Measurements from ENCODE around the gene ATAD3B. TPM values are rescaled to one million over a fixed set of nuclear protein-coding genes. Genes with fewer than 3 reads are reported as not detected.

The ATAD3B gene
- total RNA-seq, 1 experiment from 2014 or later, result 63.6 TPM

DNA sequence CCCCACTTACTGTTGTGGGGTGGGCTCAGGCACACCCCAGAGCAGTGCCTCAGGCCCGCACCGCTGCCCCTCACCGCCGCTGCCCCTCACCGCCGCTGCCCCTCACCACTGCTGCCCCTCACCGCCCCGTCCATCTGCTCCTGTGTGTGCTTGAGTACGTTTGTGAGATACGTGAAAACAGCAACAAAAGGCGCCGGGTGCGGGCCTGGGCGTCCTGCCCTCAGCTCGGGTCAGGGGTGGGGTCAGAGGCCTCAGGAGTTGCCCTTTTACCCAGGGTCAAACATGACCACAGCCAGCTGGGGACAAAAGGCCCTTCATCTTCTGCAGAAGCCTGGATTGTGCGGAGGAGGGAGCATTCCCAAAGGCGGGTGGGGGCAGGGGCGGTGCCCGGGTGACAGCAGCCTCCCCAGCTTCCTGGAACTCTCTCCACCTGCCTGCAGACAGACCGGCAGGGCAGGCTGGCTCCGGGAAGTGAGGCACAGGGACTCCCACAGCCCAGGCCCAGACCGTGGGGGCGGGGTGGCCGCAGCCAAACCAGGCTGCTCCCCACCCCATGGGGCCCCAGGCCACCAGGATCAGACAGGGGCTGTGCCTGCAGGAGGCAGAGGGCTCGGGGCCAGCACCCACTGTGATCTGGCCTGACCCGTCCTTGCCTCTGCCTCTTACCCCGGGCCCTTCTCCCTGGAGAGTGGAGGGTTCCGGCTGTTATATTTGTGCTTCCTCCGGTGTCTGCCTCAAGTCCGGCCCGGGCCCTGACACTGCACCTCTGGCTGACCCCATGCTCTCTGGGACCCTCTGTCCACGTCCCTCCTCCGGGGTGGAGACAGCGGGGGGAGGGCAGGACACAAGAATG, 38.4 kb upstream of the ATAD3B start:
- peaks cover 6% of the 10 kb centered on the region; the same call in 1 of the 2 replicates for H3K27me3 Mint-ChIP-seq (ENCODE audit: low read depth)
- H3K4me3 Mint-ChIP-seq, result peak overlapping the region; percentile 31; the same call in 1 of the 2 replicates
- H3K27ac Mint-ChIP-seq, result no peak overlapping the region; the same call in 1 of the 2 replicates
- peaks cover 32% of the 10 kb centered on the region for H3K4me1 Mint-ChIP-seq
- ATAC-seq (peak; percentile 38), DNase-seq (ENCODE audit: low spot score) (peak; percentile 71)
- no peaks in the 10 kb centered on the region for H3K9me3 Mint-ChIP-seq
- no peaks in the 10 kb centered on the region for H3K36me3 Mint-ChIP-seq
- ChIA-PET POLR2A (interaction anchor here (0.6 to 2.5 kb wide), 8 partner anchors 8 to 77 kb away, joined by 3 to 7 read pairs (median 6); partner anchors contain the start of genes AURKAIP1, CCNL2 and MRPL20), CTCF (interaction anchor here (0.5 to 2.1 kb wide), 10 partner anchors 13 to 81 kb away, joined by 3 to 11 read pairs (median 5); partner anchors contain the start of genes ANKRD65, AURKAIP1, CCNL2 and MRPL20)
- TF ChIP-seq ZNF396 (CRISPR knock-in tag; IDR thresholded peaks at IDR 0.05; ENCODE audit: borderline replicate concordance) (no peak), SMAD3 (CRISPR knock-in tag; IDR thresholded peaks at IDR 0.05; ENCODE audit: borderline replicate concordance) (no peak), ATF1 (CRISPR knock-in tag; IDR thresholded peaks at IDR 0.05) (0 out of 2 replicates have a peak, but pooled peaks have one; percentile 39), TEAD4 (CRISPR knock-in tag; IDR thresholded peaks at IDR 0.05) (no peak), GRHL2 (CRISPR knock-in tag; IDR thresholded peaks at IDR 0.05; ENCODE audit: insufficient replicate concordance, severe bottlenecking) (no peak), ZNF121 (CRISPR knock-in tag; IDR thresholded peaks at IDR 0.05) (no peak), IRF2 (CRISPR knock-in tag; IDR thresholded peaks at IDR 0.05; ENCODE audit: borderline replicate concordance, low read depth) (no peak), GTF2I (CRISPR knock-in tag; conservative IDR thresholded peaks at IDR 0.05) (no peak), TEAD1 (CRISPR knock-in tag; IDR thresholded peaks at IDR 0.05) (peak; percentile 76; the same call in 1 of the 2 replicates), JAZF1 (CRISPR knock-in tag; IDR thresholded peaks at IDR 0.05) (no peak), TCF7 (CRISPR knock-in tag; IDR thresholded peaks at IDR 0.05; ENCODE audit: low read depth) (no peak), ZNF317 (CRISPR knock-in tag; IDR thresholded peaks at IDR 0.05; ENCODE audit: borderline replicate concordance, low read depth) (no peak), ERG (CRISPR knock-in tag; IDR thresholded peaks at IDR 0.05) (no peak), E2F1 (CRISPR knock-in tag; IDR thresholded peaks at IDR 0.05) (no peak), GABPB1 (CRISPR knock-in tag; IDR thresholded peaks at IDR 0.05) (peak; percentile 76), ETV6 (CRISPR knock-in tag; IDR thresholded peaks at IDR 0.05) (no peak), MXD4 (CRISPR knock-in tag; IDR thresholded peaks at IDR 0.05; ENCODE audit: borderline replicate concordance) (no peak), ZNF219 (CRISPR knock-in tag; IDR thresholded peaks at IDR 0.05; ENCODE audit: borderline replicate concordance) (no peak), PREB (CRISPR knock-in tag; IDR thresholded peaks at IDR 0.05; ENCODE audit: borderline replicate concordance) (no peak), SMAD4 (CRISPR knock-in tag; IDR thresholded peaks at IDR 0.05) (no peak), OVOL2 (CRISPR knock-in tag; IDR thresholded peaks at IDR 0.05; ENCODE audit: borderline replicate concordance) (no peak)
- TF ChIP-seq, protein P1, sequence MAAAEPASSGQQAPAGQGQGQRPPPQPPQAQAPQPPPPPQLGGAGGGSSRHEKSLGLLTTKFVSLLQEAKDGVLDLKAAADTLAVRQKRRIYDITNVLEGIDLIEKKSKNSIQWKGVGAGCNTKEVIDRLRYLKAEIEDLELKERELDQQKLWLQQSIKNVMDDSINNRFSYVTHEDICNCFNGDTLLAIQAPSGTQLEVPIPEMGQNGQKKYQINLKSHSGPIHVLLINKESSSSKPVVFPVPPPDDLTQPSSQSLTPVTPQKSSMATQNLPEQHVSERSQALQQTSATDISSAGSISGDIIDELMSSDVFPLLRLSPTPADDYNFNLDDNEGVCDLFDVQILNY (CRISPR knock-in tag; IDR thresholded peaks at IDR 0.05), result 0 out of 2 replicates have a peak, but pooled peaks have one; percentile 22
- TF ChIP-seq, protein P2, sequence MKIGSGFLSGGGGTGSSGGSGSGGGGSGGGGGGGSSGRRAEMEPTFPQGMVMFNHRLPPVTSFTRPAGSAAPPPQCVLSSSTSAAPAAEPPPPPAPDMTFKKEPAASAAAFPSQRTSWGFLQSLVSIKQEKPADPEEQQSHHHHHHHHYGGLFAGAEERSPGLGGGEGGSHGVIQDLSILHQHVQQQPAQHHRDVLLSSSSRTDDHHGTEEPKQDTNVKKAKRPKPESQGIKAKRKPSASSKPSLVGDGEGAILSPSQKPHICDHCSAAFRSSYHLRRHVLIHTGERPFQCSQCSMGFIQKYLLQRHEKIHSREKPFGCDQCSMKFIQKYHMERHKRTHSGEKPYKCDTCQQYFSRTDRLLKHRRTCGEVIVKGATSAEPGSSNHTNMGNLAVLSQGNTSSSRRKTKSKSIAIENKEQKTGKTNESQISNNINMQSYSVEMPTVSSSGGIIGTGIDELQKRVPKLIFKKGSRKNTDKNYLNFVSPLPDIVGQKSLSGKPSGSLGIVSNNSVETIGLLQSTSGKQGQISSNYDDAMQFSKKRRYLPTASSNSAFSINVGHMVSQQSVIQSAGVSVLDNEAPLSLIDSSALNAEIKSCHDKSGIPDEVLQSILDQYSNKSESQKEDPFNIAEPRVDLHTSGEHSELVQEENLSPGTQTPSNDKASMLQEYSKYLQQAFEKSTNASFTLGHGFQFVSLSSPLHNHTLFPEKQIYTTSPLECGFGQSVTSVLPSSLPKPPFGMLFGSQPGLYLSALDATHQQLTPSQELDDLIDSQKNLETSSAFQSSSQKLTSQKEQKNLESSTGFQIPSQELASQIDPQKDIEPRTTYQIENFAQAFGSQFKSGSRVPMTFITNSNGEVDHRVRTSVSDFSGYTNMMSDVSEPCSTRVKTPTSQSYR (CRISPR knock-in tag; IDR thresholded peaks at IDR 0.05), result peak; percentile 57; the same call in 1 of the 2 replicates
- TF ChIP-seq, protein P3, sequence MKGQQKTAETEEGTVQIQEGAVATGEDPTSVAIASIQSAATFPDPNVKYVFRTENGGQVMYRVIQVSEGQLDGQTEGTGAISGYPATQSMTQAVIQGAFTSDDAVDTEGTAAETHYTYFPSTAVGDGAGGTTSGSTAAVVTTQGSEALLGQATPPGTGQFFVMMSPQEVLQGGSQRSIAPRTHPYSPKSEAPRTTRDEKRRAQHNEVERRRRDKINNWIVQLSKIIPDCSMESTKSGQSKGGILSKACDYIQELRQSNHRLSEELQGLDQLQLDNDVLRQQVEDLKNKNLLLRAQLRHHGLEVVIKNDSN (CRISPR knock-in tag; IDR thresholded peaks at IDR 0.05), result no peak
- TF ChIP-seq, protein P4, sequence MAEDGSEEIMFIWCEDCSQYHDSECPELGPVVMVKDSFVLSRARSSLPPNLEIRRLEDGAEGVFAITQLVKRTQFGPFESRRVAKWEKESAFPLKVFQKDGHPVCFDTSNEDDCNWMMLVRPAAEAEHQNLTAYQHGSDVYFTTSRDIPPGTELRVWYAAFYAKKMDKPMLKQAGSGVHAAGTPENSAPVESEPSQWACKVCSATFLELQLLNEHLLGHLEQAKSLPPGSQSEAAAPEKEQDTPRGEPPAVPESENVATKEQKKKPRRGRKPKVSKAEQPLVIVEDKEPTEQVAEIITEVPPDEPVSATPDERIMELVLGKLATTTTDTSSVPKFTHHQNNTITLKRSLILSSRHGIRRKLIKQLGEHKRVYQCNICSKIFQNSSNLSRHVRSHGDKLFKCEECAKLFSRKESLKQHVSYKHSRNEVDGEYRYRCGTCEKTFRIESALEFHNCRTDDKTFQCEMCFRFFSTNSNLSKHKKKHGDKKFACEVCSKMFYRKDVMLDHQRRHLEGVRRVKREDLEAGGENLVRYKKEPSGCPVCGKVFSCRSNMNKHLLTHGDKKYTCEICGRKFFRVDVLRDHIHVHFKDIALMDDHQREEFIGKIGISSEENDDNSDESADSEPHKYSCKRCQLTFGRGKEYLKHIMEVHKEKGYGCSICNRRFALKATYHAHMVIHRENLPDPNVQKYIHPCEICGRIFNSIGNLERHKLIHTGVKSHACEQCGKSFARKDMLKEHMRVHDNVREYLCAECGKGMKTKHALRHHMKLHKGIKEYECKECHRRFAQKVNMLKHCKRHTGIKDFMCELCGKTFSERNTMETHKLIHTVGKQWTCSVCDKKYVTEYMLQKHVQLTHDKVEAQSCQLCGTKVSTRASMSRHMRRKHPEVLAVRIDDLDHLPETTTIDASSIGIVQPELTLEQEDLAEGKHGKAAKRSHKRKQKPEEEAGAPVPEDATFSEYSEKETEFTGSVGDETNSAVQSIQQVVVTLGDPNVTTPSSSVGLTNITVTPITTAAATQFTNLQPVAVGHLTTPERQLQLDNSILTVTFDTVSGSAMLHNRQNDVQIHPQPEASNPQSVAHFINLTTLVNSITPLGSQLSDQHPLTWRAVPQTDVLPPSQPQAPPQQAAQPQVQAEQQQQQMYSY (CRISPR knock-in tag; IDR thresholded peaks at IDR 0.05), result no peak

Data from WTC11 (cell line).